IMR-90 (cell line): ENCODE measurements around the gene PPOX. TPM values are rescaled to one million over a fixed set of nuclear protein-coding genes. Genes with fewer than 3 reads are reported as not detected.

Experiments used
- ATAC-seq: fragments of 200-7000 bp; cut with Tn5 transposase; 2 replicates; pipeline ENCODE4 v1.9.1; 2020; ENCODE audit warnings: low read depth, mild to moderate bottlenecking, moderate library complexity
- BruUV-seq: library from RNA; stranded (reverse); fragments of 400-500 nt; replicated peaks from 2 replicates; lab custom pipeline; 2021; lab: Mats Ljungman, UMichigan
- CTCF ChIA-PET: fragments of 300-600 bp; formaldehyde crosslinking; extraction: SDS; loops from one replicate; lab custom pipeline; 2021; ENCODE audit warnings: antibody characterized with exemption; lab: Yijun Ruan, JAX
- POLR2A ChIA-PET: fragments of 300-600 bp; sonication (Branson Sonifier 250); formaldehyde crosslinking; loops from one replicate; lab custom pipeline; 2022; ENCODE audit warnings: antibody characterized with exemption; ENCODE audit not compliant: unreplicated experiment; lab: Charles Lee
- DNase-seq: peaks from one replicate; pipeline ENCODE4 v3.0.0; 2013
- H2AFZ ChIP-seq: replicated peaks from 2 replicates; pipeline ENCODE3; 2013; ENCODE audit warnings: low read length, mild to moderate bottlenecking; ENCODE audit not compliant: poor library complexity
- H2AK5ac ChIP-seq: 2 replicates; pipeline ENCODE4 v1.6.1; 2013; ENCODE audit warnings: low read depth, low read length, inconsistent platforms
- H2AK9ac ChIP-seq: replicated peaks from 2 replicates; pipeline ENCODE3; 2013; ENCODE audit warnings: mild to moderate bottlenecking, low read depth, low read length, moderate library complexity; ENCODE audit not compliant: poor library complexity
- H2BK120ac ChIP-seq: 2 replicates; pipeline ENCODE4 v1.6.1; 2013; ENCODE audit warnings: low read depth, low read length, inconsistent platforms
- H2BK15ac ChIP-seq: 3 replicates; pipeline ENCODE4 v1.6.1; 2013; ENCODE audit warnings: low read depth, low read length, inconsistent platforms
- H2BK20ac ChIP-seq: 2 replicates; pipeline ENCODE4 v1.6.1; 2013; ENCODE audit warnings: low read depth, mild to moderate bottlenecking, inconsistent platforms, low read length, moderate library complexity
- H2BK5ac ChIP-seq: 2 replicates; pipeline ENCODE4 v1.6.1; 2013; ENCODE audit warnings: mild to moderate bottlenecking, low read depth, low read length, inconsistent platforms; ENCODE audit not compliant: poor library complexity, severe bottlenecking
- H3K14ac ChIP-seq: replicated peaks from 2 replicates; pipeline ENCODE4 v1.6.1; 2013; ENCODE audit warnings: low read depth, low read length, inconsistent platforms
- H3K18ac ChIP-seq: 2 replicates; pipeline ENCODE4 v1.6.1; 2013; ENCODE audit warnings: low read depth, low read length, control low read depth
- H3K23ac ChIP-seq: 2 replicates; pipeline ENCODE4 v1.6.1; 2013; ENCODE audit warnings: low read depth, low read length, inconsistent platforms
- H3K27ac ChIP-seq: 2 replicates; pipeline ENCODE4 v1.5.1; 2013; ENCODE audit warnings: mild to moderate bottlenecking, control low read depth, low read length; ENCODE audit not compliant: insufficient read depth
- H3K27me3 ChIP-seq: 2 replicates; pipeline ENCODE4 v1.6.1; 2013; ENCODE audit warnings: low read length; ENCODE audit not compliant: control insufficient read depth, insufficient read depth
- H3K36me3 ChIP-seq: 2 replicates; pipeline ENCODE4 v1.6.1; 2013; ENCODE audit warnings: low read length, mixed read lengths; ENCODE audit not compliant: control insufficient read depth, insufficient read depth
- H3K4ac ChIP-seq: 2 replicates; pipeline ENCODE4 v1.6.1; 2013; ENCODE audit warnings: low read depth, low read length, inconsistent platforms
- H3K4me1 ChIP-seq: 2 replicates; pipeline ENCODE4 v1.6.1; 2013; ENCODE audit warnings: low read length, mixed read lengths; ENCODE audit not compliant: control insufficient read depth, insufficient read depth
- H3K4me2 ChIP-seq: 2 replicates; pipeline ENCODE4 v1.6.1; 2013; ENCODE audit warnings: low read depth, mild to moderate bottlenecking, control low read depth, low read length, moderate library complexity
- H3K4me3 ChIP-seq: 2 replicates; pipeline ENCODE4 v1.5.1; 2013; ENCODE audit warnings: low read depth, mild to moderate bottlenecking, control low read depth, low read length, moderate library complexity; ENCODE audit not compliant: insufficient read depth
- H3K56ac ChIP-seq: 2 replicates; pipeline ENCODE4 v1.6.1; 2013; ENCODE audit warnings: low read length, inconsistent platforms; ENCODE audit not compliant: insufficient read depth; ENCODE audit errors: extremely low read depth
- H3K79me1 ChIP-seq, 2 experiments: 2 replicates each; pipeline ENCODE4 v1.6.1; 2013; ENCODE audit warnings: low read length in 2 of 2, inconsistent platforms in 1 of 2, low read depth in 1 of 2
- H3K9ac ChIP-seq: 2 replicates; pipeline ENCODE4 v1.6.1; 2013; ENCODE audit warnings: low read depth, low read length, control low read depth
- H3K9me1 ChIP-seq: 2 replicates; pipeline ENCODE4 v1.6.1; 2013; ENCODE audit warnings: low read length, inconsistent platforms; ENCODE audit not compliant: insufficient read depth
- H3K9me3 ChIP-seq: 2 replicates; pipeline ENCODE4 v1.6.1; 2013; ENCODE audit warnings: low read length; ENCODE audit not compliant: control insufficient read depth, insufficient read depth
- H4K20me1 ChIP-seq: 2 replicates; pipeline ENCODE4 v1.6.1; 2013; ENCODE audit warnings: low read length, inconsistent platforms; ENCODE audit not compliant: insufficient read depth
- H4K5ac ChIP-seq: 2 replicates; pipeline ENCODE4 v1.6.1; 2013; ENCODE audit warnings: mild to moderate bottlenecking, low read depth, low read length, control low read depth
- H4K8ac ChIP-seq, 2 experiments: 2 replicates each; pipeline ENCODE4 v1.6.1; 2013; ENCODE audit warnings: low read depth in 2 of 2, low read length in 2 of 2, control low read depth in 1 of 2, inconsistent platforms in 1 of 2
- H4K91ac ChIP-seq: 2 replicates; pipeline ENCODE4 v1.6.1; 2013; ENCODE audit warnings: low read depth, low read length, inconsistent platforms; ENCODE audit not compliant: insufficient read depth
- BHLHE40 ChIP-seq: fragments of 150-350 bp; IDR thresholded peaks from 2 replicates; pipeline ENCODE4 v1.6.1; 2016; ENCODE audit warnings: mild to moderate bottlenecking, low read depth, low read length
- CEBPB ChIP-seq: IDR thresholded peaks from 2 replicates; pipeline ENCODE4 v1.6.1; 2012; ENCODE audit warnings: low read depth, low read length, improper control_type of control experiment
- MAFK ChIP-seq: IDR thresholded peaks from 2 replicates; pipeline ENCODE4 v1.6.1; 2012; ENCODE audit warnings: low read depth, low read length, improper control_type of control experiment
- RCOR1 ChIP-seq: IDR thresholded peaks from 2 replicates; pipeline ENCODE4 v1.6.1; 2012; ENCODE audit warnings: mild to moderate bottlenecking, low read length, improper control_type of control experiment; ENCODE audit not compliant: insufficient replicate concordance
- RFX5 ChIP-seq: IDR thresholded peaks from 2 replicates; pipeline ENCODE4 v1.8.0; 2012; ENCODE audit warnings: low read depth, mild to moderate bottlenecking, low read length, moderate library complexity
- WGBS, 2 experiments: methylation state at CpG; one replicate each; pipeline versions ENCODE4 v1.1.5 to v1.1.7; 2013; ENCODE audit warnings: missing lambda C conversion rate in 2 of 2; ENCODE audit not compliant: insufficient read length in 1 of 2; ENCODE audit errors: extremely low coverage in 2 of 2; 5-methylcytosine and 5-hydroxymethylcytosine counted together
- dilution Hi-C: fragments of 300-500 bp; cut with HindIII; formaldehyde crosslinking; loops from one replicate; pipeline ENCODE4 v1.14.3; 2018; ENCODE audit warnings: low sequenced_read_pairs; ENCODE audit not compliant: unreplicated experiment
- in situ Hi-C: fragments of 300-500 bp; cut with MboI; formaldehyde crosslinking; loops from 3 replicates; pipeline ENCODE4 v1.14.3; 2019; ENCODE audit warnings: low sequenced_read_pairs, inconsistent platforms, mixed read lengths
- intact Hi-C: fragments of 100-400 bp; cut with micrococcal nuclease; formaldehyde crosslinking; loops from 2 replicates; pipeline ENCODE4 v1.10.0; 2022
- polyA plus RNA-seq, 3 experiments: library from polyadenylated mRNA; depleted of rRNA; stranded (reverse); fragments of >200 nt; gene quantifications; 2 replicates each; pipeline ENCODE4 v1.2.3, GENCODE V29; 2012; ENCODE audit warnings: low replicate concordance in 1 of 3
- total RNA-seq: library from RNA; depleted of rRNA; stranded (reverse); fragments of >200 nt; gene quantifications from 2 replicates; pipeline ENCODE4 v1.2.3, GENCODE V29; 2012

PPOX gene
- total and polyA plus RNA-seq, 2 of the 4 experiments (the other 2 are of a cell fraction) = 6.1 to 14.3 TPM

DNA sequence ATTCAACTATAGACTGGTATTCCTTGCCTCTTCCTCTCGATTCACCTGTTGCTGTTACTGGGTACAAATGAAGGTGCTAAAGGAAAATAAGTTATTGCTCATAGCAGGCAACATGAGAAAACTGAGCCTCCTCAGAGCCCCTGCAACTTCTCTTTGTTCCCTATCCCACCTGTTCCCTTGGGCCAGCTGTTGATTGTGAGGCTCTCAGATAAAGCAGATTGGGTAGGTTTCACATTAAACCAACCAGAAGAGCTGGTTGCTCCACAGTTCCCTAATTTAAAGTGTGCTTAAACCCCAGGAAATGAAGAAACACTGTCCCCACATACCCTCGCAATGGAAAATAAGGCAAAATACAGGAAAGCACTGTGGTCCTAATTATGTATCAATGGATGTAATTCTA, 38.6 kb upstream of the PPOX start:
- H2BK120ac ChIP-seq = no peak overlapping the region
- H3K27ac ChIP-seq = no peak overlapping the region
- TF ChIP-seq BHLHE40 (no peak), MAFK (no peak), RCOR1 (no peak), CEBPB (no peak), RFX5 (no peak)
- dilution Hi-C loops = no loop called here
- H2BK5ac ChIP-seq = no peak overlapping the region
- no peak overlapping the region for H2BK15ac ChIP-seq
- H3K18ac ChIP-seq = no peak overlapping the region
- no peak for DNase-seq
- H2BK20ac ChIP-seq = no peak overlapping the region
- H3K4me2 ChIP-seq = no peak overlapping the region
- peaks cover 36% of the 10 kb centered on the region for H3K36me3 ChIP-seq
- H2AFZ ChIP-seq = no peak overlapping the region
- no peak overlapping the region for H3K14ac ChIP-seq
- no peak overlapping the region for H3K56ac ChIP-seq
- peaks cover 13% of the 10 kb centered on the region for H3K9me1 ChIP-seq
- H3K9ac ChIP-seq = no peak overlapping the region
- no peak for ATAC-seq
- H4K5ac ChIP-seq = no peak overlapping the region
- in situ Hi-C loops = no loop called here
- H4K20me1 ChIP-seq = peaks cover 26% of the 10 kb centered on the region
- H3K4ac ChIP-seq = no peak overlapping the region
- H3K4me3 ChIP-seq = no peak overlapping the region
- H3K79me1 ChIP-seq = peaks cover 28 to 75% of the 10 kb centered on the region in 2 experiments
- BruUV-seq = no TSS peak
- ChIA-PET CTCF (interaction anchor here (1.0 kb wide), 1 partner anchor 31 kb away, joined by 3 read pairs; no protein-coding TSS in a partner anchor), POLR2A (no interaction called here)
- H3K23ac ChIP-seq = no peak overlapping the region
- H2AK5ac ChIP-seq = no peak overlapping the region
- intact Hi-C loops = no loop called here
- WGBS, 2 experiments = no CpG with 5 or more reads among the region's 2 CpGs
- no peaks in the 10 kb centered on the region for H3K27me3 ChIP-seq
- no peak overlapping the region for H2AK9ac ChIP-seq
- H3K9me3 ChIP-seq = no peaks in the 10 kb centered on the region; the same call in 1 of the 2 replicates
- H4K91ac ChIP-seq = no peak overlapping the region
- H3K4me1 ChIP-seq = peaks cover 2% of the 10 kb centered on the region
- no peak overlapping the region for H4K8ac ChIP-seq
